Skeletal muscle tissue (tissue), 4 donors: Measurements from ENCODE around the gene CSNK1G2. TPM values are rescaled to one million over a fixed set of nuclear protein-coding genes. Genes with fewer than 3 reads are reported as not detected.

ENCODE experiments used
- H3K27ac ChIP-seq: one replicate; pipeline ENCODE4 v1.7.0; 2013; ENCODE audit warnings: mild to moderate bottlenecking, low read depth, low read length, inconsistent platforms
- H3K27me3 ChIP-seq, 3 donors: one replicate each; pipeline ENCODE4 v1.7.0; 2013; ENCODE audit warnings: low read length in 3 of 3; ENCODE audit not compliant: control insufficient read depth in 3 of 3, insufficient read depth in 3 of 3
- H3K36me3 ChIP-seq, 3 donors: one replicate each; pipeline ENCODE4 v1.7.0; 2013; ENCODE audit warnings: low read length in 3 of 3; ENCODE audit not compliant: control insufficient read depth in 3 of 3, insufficient read depth in 3 of 3
- H3K4me1 ChIP-seq, 3 donors: one replicate each; pipeline ENCODE4 v1.7.0; 2013; ENCODE audit warnings: low read length in 3 of 3, mild to moderate bottlenecking in 3 of 3; ENCODE audit not compliant: control insufficient read depth in 3 of 3, insufficient read depth in 3 of 3
- H3K4me3 ChIP-seq, 3 donors: one replicate each; pipeline ENCODE4 v1.7.0; 2013; ENCODE audit warnings: low read length in 3 of 3
- H3K9ac ChIP-seq, 3 donors: one replicate each; pipeline ENCODE4 v1.7.0; 2013; ENCODE audit warnings: low read length in 3 of 3, mild to moderate bottlenecking in 3 of 3, moderate library complexity in 2 of 3, low read depth in 1 of 3
- H3K9me3 ChIP-seq, 3 donors: one replicate each; pipeline ENCODE4 v1.7.0; 2013; ENCODE audit warnings: low read length in 3 of 3; ENCODE audit not compliant: control insufficient read depth in 3 of 3
- total RNA-seq: library from RNA; depleted of rRNA; stranded (reverse); fragments of >200 nt; gene quantifications from one replicate; pipeline ENCODE4 v1.2.3, GENCODE V29; 2014
- donor health status: Osteomylitis.

Gene CSNK1G2
- 24.0 TPM for total RNA-seq

DNA sequence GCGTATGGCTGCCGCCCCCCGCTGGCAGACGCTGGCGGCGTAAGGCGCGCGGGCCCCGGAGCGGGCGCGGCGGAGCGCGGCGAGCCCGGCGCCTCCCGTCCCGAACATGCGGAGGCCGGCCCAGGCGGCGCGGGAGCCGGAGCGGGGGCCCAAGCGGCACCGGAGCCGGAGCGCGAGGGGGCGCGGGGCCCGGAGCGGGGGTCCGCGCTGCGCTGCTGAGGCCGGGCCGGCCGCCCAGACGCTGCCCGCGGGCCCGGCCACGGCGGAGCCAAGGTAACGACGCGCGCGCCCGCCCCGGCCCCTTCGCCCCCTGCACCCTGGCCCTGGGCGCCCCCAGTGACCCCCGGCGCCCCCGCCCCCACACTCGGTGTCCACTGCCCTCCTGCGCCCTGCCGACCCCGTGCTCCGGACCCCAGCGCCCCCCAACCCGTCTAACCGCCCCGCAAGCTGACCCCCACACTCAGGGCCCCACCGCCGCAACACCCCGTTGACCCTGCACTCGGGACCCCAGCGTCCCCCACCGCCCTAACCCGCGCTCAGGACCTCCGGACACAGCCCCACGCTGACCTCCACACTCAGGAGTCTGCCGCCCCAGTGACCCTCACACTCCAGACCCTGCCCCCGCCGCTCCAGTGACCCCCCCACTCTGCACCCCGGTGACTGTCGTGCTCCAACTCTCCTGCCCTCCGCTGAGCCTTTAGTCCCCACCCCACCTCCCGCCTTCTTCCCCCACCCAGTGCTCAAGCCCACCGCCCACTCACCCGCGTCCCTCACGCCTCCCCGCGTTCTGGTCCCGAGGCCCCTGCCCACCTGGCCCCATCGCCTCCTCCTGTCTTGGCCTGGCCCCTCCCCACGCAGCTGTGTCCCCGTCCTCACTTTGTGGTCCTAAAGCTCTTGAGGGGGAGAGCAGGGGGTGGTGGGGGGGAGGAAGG is at the start of gene CSNK1G2:
TSS of gene CSNK1G2 (plus strand) at position 27 of the 932 bp plus-strand sequence. CDS start 28,601 bp downstream, outside the sequence.
- Histone ChIP-seq H3K9ac (peak within 1 kb of the TSS; percentile 92 to 98 (median 94)), H3K4me1 (peaks cover 21 to 46% (median 36%) of the 10 kb centered on the region in 3 donors), H3K4me3 (peak within 1 kb of the TSS; percentile 86 to 89 (median 86))

DNA sequence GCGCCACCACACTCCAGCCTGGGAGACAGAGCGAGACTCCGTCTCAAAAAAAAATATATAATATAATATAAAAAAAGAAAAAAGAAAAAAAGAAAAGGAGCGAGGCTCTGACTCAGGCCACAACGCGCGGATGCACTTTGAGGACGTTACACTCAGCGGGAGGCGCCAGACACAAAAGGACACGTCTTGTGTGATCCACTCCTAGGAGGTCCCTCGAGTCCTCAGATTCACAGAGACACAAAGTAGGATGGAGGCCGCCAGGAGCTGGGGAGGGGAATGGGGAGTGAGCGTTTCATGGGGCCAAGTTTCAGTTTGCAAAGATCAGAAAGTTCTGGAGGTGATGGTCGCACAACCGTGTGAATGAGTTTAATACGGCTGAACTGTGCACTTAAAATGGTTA is 47.2 kb upstream of the CSNK1G2 start:
- Histone ChIP-seq H3K36me3 (no peaks in the 10 kb centered on the region), H3K4me3 (no peak overlapping the region), H3K9ac (no peak overlapping the region)

More for the DNA sequence above, at the start of gene CSNK1G2:
- H3K27ac ChIP-seq = peak within 1 kb of the TSS; percentile 100
- no peaks in the 10 kb centered on the region for H3K27me3 ChIP-seq
- H3K36me3 ChIP-seq = no peaks in the 10 kb centered on the region
- no peaks in the 10 kb centered on the region for H3K9me3 ChIP-seq

DNA sequence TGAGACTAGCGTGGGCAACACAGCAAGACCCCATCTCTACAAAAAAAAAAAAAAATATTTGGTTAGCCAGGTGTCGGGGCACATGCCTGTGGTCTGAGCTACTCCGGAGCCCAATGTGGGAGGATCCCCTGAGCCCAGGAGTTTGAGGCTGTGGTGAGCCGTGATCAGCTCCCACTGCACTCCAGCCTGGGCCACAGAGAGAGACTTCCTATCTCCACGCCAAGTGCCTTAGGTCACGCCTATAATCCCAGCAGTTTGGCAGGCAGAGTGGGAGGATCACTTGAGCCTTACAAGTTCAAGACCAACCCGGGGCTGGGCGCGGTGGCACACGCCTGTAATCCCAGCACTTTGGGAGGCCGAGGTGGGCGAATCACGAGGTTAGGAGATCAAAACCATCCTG is 44.5 kb upstream of the CSNK1G2 start:
- Histone ChIP-seq H3K36me3 (no peaks in the 10 kb centered on the region), H3K4me1 (peaks cover 3 to 10% (median 4%) of the 10 kb centered on the region in 3 donors), H3K9me3 (no peaks in the 10 kb centered on the region), H3K27me3 (peaks cover 0 to 7% (median 6%) of the 10 kb centered on the region in 3 donors), H3K4me3 (no peak overlapping the region), H3K27ac (no peak overlapping the region), H3K9ac (no peak overlapping the region)

More for the DNA sequence above, 47.2 kb upstream of the CSNK1G2 start:
- Histone ChIP-seq H3K9me3 (no peaks in the 10 kb centered on the region), H3K4me1 (peaks cover 3 to 10% (median 4%) of the 10 kb centered on the region in 3 donors), H3K27me3 (peaks cover 0 to 7% (median 6%) of the 10 kb centered on the region in 3 donors), H3K27ac (no peak overlapping the region)

DNA sequence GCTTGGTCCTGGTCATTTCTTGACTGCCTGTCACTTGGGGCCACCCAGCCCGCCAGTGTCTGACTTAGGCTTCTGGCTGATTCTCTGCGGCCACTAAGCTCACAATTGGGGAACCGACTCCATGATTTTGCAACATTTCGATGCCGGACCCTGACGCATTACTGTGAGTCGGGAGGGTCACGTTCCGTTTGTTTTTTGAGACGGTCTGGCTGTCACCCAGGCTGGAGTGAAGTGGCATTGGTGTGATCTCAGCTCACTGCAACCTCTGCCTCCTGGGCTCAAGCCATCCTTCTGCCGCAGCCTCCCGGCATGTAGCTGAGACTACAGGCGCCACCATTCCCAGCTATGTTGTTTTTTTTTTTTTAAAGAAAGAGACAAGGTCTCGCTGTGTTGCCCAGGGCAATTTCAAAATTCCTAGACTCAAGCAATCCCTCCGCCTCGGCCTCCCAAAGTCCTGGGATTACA is 39.0 kb upstream of the CSNK1G2 start:
- H3K27ac ChIP-seq = peak overlapping the region; percentile 66
- H3K4me1 ChIP-seq = peaks cover 9 to 18% (median 11%) of the 10 kb centered on the region in 3 donors

DNA sequence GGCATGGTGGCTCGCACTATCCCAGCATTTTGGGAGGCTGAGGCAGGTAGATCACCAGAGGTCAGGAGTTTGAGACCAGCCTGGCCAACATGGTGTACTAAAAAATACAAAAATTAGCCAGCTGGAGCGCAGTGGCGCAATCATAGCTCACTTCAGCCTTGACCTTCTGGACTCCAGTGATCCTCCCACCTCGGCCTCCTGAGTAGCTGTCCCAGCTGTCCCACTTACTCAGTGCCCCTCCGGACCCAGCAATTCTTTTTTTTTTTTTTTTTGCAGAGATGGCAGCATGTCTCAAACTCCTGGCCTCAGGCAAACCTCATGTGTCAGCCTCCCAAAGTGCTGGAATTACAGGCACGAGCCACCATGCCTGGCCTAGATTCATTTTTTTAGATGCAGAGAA is 38.0 kb upstream of the CSNK1G2 start:
- Histone ChIP-seq H3K9ac (no peak overlapping the region), H3K9me3 (no peaks in the 10 kb centered on the region), H3K4me1 (peaks cover 9 to 20% (median 10%) of the 10 kb centered on the region in 3 donors), H3K36me3 (no peaks in the 10 kb centered on the region), H3K4me3 (no peak overlapping the region), H3K27me3 (peaks cover 0 to 1% (median 1%) of the 10 kb centered on the region in 3 donors), H3K27ac (peak overlapping the region; percentile 30)

More for the DNA sequence above, 39.0 kb upstream of the CSNK1G2 start:
- no peaks in the 10 kb centered on the region for H3K36me3 ChIP-seq
- no peak overlapping the region for H3K9ac ChIP-seq
- no peak overlapping the region for H3K4me3 ChIP-seq
- no peaks in the 10 kb centered on the region for H3K9me3 ChIP-seq
- H3K27me3 ChIP-seq = peaks cover 0 to 7% (median 6%) of the 10 kb centered on the region in 3 donors

DNA sequence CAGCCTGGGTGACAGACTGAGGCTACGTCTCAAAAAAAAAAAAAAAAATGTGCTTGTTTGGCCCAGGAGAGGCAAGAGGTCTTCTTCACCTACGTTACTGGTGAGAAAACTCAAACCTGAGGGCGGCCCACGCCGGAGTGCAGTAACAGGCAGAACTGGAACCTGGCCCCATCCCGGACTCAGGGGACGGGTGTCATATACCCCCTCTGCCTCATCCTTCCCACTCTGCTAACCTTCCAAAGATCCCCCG is 36.2 kb upstream of the CSNK1G2 start:
- H3K27me3 ChIP-seq = no peaks in the 10 kb centered on the region
- H3K4me1 ChIP-seq = peaks cover 12 to 33% (median 12%) of the 10 kb centered on the region in 3 donors
- H3K36me3 ChIP-seq = no peaks in the 10 kb centered on the region
- H3K9ac ChIP-seq = peak overlapping the region in 2 of 3 donors; percentile 7 to 45
- peak overlapping the region; percentile 48 to 93 (median 58) for H3K4me3 ChIP-seq
- no peaks in the 10 kb centered on the region for H3K9me3 ChIP-seq
- H3K27ac ChIP-seq = peak overlapping the region; percentile 69

DNA sequence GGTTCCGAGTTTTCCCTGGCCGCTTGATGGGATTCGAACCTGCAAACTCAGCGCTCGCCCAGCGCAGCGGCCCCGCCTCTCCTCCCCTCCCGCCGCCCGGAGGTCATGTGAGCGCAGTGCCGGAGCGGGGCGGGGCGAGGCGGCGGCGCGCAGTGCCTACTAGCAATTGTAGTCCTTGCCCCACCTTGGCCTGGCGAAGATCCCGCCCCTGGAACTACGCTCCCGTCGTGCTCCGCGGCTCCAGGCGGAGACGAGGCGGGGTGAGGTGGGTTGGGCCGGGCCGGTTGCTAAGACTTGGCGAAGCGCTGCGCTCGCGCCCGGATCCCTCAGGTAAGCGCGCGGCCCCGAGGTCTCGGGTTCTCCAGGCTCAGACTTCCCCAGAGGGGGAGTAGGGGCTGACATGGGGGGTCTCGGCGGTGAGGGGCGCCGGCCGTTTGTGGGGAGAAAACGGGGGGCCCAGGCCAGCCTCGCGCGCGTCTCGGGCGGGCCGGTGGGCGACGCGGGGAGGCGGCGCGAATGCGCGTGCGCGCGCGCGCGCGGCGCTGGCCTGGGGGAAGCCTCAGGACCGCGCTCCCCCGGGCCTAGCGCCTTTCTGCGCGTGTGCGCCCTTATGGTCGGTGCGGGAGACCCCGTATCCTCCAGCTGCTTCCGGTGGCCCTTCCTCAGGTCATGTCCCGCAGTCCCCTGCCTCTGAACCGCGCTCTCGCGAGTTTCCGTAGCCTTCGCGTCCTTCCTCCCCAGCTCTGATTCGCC is 35.7 kb upstream of the CSNK1G2 start, which contains the start of the genes ADAT3 and SCAMP4:
TSS of gene ADAT3 (plus strand) at position 290 of the 753 bp plus-strand sequence. CDS start 6,649 bp downstream, outside the sequence.
TSS of gene SCAMP4 (plus strand) at position 290 of the 753 bp plus-strand sequence. CDS start 9,621 bp downstream, outside the sequence.
- Histone ChIP-seq H3K4me1 (peaks cover 12 to 37% (median 14%) of the 10 kb centered on the region in 3 donors), H3K4me3 (peak within 1 kb of the TSS; percentile 85 to 93 (median 88)), H3K27me3 (no peaks in the 10 kb centered on the region), H3K9me3 (no peaks in the 10 kb centered on the region), H3K27ac (peak within 1 kb of the TSS; percentile 69), H3K36me3 (no peaks in the 10 kb centered on the region), H3K9ac (peak within 1 kb of the TSS; percentile 76 to 82 (median 77))

DNA sequence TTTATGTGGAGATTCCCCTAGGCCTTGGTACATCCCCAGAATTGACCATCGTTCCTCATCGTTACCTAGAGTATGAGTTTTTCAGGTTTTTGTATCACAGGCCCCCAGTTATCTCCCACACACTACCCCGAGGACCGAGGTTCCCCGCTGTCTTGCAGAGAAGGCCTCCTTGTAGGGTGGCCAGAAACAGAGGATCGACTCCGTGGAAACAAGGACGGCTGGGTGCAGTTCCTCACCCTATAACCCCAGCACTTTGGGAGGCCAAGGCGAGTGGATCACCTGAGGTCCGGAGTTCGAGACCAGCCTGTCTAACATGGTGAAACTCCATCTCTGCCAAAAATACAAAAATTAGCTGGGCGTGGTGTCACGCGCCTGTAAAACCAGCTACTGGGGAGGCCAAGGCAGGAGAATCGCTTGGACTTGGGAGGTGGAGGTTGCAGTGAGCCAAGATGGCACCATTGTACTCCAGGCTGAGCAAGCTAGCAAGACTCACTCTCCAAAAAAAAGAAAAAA is 35.1 kb upstream of the CSNK1G2 start:
- no peaks in the 10 kb centered on the region for H3K36me3 ChIP-seq
- H3K4me3 ChIP-seq = peak overlapping the region; percentile 85 to 93 (median 88)
- no peaks in the 10 kb centered on the region for H3K9me3 ChIP-seq
- peaks cover 12 to 37% (median 14%) of the 10 kb centered on the region in 3 donors for H3K4me1 ChIP-seq
- H3K27me3 ChIP-seq = no peaks in the 10 kb centered on the region
- H3K27ac ChIP-seq = peak overlapping the region; percentile 69
- H3K9ac ChIP-seq = peak overlapping the region; percentile 76 to 82 (median 77)

DNA sequence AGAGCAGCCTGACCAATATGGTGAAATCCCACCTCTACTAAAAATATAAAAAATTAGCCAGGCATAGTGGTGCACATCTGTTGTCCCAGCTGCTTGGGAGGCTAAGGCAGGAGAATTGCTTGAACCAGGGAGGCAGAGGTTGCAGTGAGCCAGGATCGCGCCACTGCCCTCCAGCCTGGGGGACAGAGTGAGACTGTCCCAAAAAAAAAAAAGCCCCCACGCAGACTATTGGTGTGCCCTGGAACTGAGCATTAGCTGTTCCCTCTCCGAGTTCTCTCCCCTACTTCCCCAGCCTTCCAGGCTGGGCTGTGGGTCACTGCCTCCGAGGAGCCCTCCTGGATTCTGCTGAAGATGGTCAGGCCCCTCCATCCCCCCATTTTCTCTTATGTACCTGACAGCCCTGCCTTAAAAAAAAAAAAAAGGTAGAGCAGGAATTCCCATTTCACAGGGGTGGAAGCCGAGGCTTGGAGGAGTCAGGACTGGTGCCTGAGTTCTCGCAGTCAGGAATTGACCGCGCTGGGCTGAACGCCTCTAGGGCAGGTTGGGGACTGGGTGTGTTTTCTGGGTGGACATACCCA is 33.9 kb upstream of the CSNK1G2 start:
- Histone ChIP-seq H3K36me3 (no peaks in the 10 kb centered on the region), H3K27me3 (no peaks in the 10 kb centered on the region), H3K27ac (peak overlapping the region; percentile 51), H3K9ac (no peak overlapping the region), H3K9me3 (no peaks in the 10 kb centered on the region), H3K4me1 (peaks cover 12 to 37% (median 14%) of the 10 kb centered on the region in 3 donors), H3K4me3 (no peak overlapping the region)
